Rectal smooth muscle tissue (tissue), 1 donor: ENCODE results near the gene PALM.

Source experiments
- H3K27ac ChIP-seq: one replicate; pipeline ENCODE4 v1.7.0; 2013; ENCODE audit warnings: low read depth, low read length, inconsistent platforms
- H3K27me3 ChIP-seq: one replicate; pipeline ENCODE4 v1.7.0; 2013; ENCODE audit warnings: low read length; ENCODE audit not compliant: control insufficient read depth, insufficient read depth
- H3K36me3 ChIP-seq: one replicate; pipeline ENCODE4 v1.7.0; 2013; ENCODE audit warnings: low read length; ENCODE audit not compliant: control insufficient read depth, insufficient read depth
- H3K4me1 ChIP-seq: one replicate; pipeline ENCODE4 v1.7.0; 2013; ENCODE audit warnings: low read length; ENCODE audit not compliant: control insufficient read depth, insufficient read depth
- H3K4me3 ChIP-seq: one replicate; pipeline ENCODE4 v1.7.0; 2013; ENCODE audit warnings: low read length
- H3K9ac ChIP-seq: one replicate; pipeline ENCODE4 v1.7.0; 2013; ENCODE audit warnings: low read length

The PALM gene

GRCh38 chr19:747432-748273, 38.9 kb downstream of the PALM start:
- Histone ChIP-seq H3K4me3 (no peak overlapping the region), H3K27me3 (peaks cover 3% of the 10 kb centered on the region), H3K4me1 (no peaks in the 10 kb centered on the region), H3K36me3 (no peaks in the 10 kb centered on the region), H3K9ac (no peak overlapping the region), H3K27ac (no peak overlapping the region)

- Histone ChIP-seq H3K27ac (no peak overlapping the region), H3K27me3 (peaks cover 3% of the 10 kb centered on the region), H3K36me3 (no peaks in the 10 kb centered on the region), H3K4me3 (no peak overlapping the region), H3K4me1 (no peaks in the 10 kb centered on the region), H3K9ac (no peak overlapping the region)
Observed at GRCh38 chr19:748274-748598, 39.5 kb downstream of the PALM start.

DNA sequence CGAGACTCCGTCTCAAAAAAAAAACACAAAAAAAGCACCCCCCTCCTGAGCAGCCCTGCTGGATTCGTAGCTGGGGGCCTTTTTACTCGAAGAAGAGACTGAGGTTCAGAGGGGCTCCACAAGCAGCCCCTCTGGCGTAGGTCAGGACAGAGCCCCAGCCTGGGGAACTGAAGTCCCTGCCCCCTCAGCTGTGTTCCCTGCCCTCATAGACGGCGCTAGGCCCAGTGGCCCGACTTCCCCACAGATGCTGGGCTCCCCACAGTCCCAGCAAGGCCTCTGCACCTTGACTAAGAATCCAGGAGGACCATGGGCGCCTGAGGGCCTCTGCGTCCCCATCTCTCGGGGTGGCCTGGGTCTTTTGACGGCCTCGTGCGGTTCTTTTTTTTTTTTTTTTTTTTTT, 41.1 kb downstream of the PALM start:
- H3K27me3 ChIP-seq, result peaks cover 3% of the 10 kb centered on the region

DNA sequence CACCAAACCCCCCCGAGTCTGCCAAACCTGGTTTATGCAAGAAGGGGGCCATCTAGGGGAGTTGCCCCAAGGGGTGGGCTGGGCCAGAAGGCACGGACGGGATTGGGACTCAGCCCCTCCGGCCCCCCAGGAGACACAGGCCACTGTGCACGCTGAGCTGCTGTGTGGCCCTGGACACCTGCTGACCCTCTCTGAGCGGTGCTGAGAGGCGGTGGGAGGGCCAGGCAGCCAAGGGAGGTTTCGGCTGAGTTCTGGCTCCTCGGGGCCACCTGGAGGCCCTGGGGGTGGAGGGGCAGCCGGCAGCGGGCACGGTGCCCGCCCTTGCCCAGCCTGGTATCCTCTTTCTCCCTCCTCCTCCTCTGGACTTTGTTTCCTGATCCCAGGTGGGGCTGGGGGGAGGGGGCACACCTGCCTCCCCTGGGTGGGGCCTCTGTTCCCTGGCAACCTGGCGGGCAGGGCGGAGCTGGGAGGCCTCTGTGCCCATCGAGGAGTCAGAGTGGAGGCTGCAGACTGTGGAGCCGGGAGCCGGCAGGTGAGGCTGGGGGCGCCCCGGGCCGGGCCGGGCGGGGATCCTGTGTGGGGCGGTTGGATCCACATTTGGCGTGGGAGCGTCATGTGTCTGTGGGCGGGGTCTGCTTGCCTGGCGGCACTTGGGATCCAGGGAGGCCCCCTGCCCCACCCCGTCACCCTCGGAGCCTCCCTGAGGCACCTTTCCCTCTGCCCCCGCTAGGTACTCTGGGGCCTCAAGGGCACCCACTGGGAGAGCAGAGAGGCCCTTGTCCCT, 42.1 kb downstream of the PALM start, which contains the start of gene MISP:
Gene MISP (plus strand): TSS at position 473 of the 784 bp plus-strand sequence. CDS start 5,835 bp downstream, outside the sequence.
- H3K9ac ChIP-seq, result peak within 1 kb of the TSS; percentile 16
- H3K36me3 ChIP-seq, result no peaks in the 10 kb centered on the region
- H3K27ac ChIP-seq, result no peak within 1 kb of the TSS

More for the DNA sequence above, 41.1 kb downstream of the PALM start:
- no peak overlapping the region for H3K9ac ChIP-seq
- H3K4me3 ChIP-seq, result no peak overlapping the region
- H3K36me3 ChIP-seq, result no peaks in the 10 kb centered on the region
- no peaks in the 10 kb centered on the region for H3K4me1 ChIP-seq
- H3K27ac ChIP-seq, result no peak overlapping the region

DNA sequence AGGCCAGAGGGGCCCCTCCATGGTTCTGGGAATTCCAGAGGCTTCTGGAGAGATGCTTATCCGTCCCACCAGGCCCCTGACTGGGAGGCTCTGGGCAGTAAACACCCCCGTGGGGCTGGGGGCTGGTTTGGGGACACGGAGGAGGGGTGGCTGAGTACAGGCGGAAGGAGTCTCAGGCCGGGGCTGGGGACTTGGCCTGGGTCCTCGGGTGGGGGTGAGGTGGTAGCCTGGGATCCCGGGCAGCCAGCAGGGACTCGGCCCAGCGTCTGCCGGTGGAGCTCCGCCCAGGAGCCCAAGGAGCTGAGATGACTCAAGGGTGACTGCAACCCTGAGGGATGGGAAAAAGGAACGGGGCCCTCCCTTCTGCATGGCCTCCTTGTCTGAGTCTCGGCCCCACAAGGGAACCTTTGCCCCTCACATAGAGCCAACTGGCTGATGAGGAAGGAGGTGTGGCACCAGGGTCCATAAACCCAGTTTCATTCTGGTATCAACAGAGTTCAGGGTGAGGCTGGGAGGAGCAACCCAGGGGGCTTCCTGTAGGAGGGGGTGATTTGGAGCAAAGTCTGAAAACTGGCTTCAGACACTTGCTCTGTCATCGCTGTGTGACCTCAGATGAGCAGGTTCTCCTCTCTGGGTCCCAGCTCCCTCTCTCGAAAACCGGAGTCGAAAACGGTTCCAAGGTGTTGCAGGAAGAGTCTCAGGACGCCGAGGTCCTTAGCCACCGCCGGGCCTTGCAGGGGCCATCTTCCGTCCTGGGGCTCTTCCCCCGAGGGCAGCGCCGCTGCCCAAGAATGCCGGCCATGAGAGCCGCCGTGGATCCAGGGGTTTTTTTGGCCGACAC, 43.0 kb downstream of the PALM start:
- H3K27me3 ChIP-seq, result peaks cover 3% of the 10 kb centered on the region
- no peak overlapping the region for H3K27ac ChIP-seq
- no peaks in the 10 kb centered on the region for H3K4me1 ChIP-seq
- H3K4me3 ChIP-seq, result peak overlapping the region; percentile 55
- H3K9ac ChIP-seq, result peak overlapping the region; percentile 16
- peaks cover 2% of the 10 kb centered on the region for H3K36me3 ChIP-seq

More for the DNA sequence above, 42.1 kb downstream of the PALM start, which contains the start of gene MISP:
- Histone ChIP-seq H3K27me3 (peaks cover 3% of the 10 kb centered on the region), H3K4me3 (peak within 1 kb of the TSS; percentile 55), H3K4me1 (no peaks in the 10 kb centered on the region)

- no peaks in the 10 kb centered on the region for H3K4me1 ChIP-seq
- peak overlapping the region; percentile 51 for H3K4me3 ChIP-seq
- peak overlapping the region; percentile 72 for H3K27ac ChIP-seq
- H3K9ac ChIP-seq, result peak overlapping the region; percentile 40
- H3K36me3 ChIP-seq, result peaks cover 2% of the 10 kb centered on the region
- H3K27me3 ChIP-seq, result peaks cover 3% of the 10 kb centered on the region
Observed at GRCh38 chr19:752652-753517, 44.1 kb downstream of the PALM start.

DNA sequence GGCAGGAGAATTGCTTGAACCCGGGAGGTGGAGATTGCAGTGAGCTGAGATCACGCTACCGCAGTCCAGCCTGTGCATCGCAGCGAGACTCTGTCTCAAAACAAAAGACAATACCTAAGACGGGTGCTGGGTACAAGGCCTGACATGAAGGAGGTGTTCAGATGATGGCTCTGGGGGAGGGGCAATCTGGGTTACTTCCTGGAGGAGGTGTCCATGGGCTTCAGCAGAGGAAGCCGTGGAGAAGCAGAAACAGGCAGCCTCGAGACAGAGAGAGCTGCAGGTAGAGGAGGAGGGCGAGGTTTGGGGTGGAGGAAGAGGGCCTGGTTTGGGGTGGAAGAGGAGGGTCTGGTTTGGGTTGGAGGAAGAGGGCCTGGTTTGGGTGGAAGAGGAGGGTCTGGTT, 45.8 kb downstream of the PALM start:
- peak overlapping the region; percentile 9 for H3K4me3 ChIP-seq
- peaks cover 3% of the 10 kb centered on the region for H3K27me3 ChIP-seq
- H3K9ac ChIP-seq, result no peak overlapping the region
- H3K27ac ChIP-seq, result no peak overlapping the region
- H3K4me1 ChIP-seq, result no peaks in the 10 kb centered on the region
- H3K36me3 ChIP-seq, result peaks cover 2% of the 10 kb centered on the region

DNA sequence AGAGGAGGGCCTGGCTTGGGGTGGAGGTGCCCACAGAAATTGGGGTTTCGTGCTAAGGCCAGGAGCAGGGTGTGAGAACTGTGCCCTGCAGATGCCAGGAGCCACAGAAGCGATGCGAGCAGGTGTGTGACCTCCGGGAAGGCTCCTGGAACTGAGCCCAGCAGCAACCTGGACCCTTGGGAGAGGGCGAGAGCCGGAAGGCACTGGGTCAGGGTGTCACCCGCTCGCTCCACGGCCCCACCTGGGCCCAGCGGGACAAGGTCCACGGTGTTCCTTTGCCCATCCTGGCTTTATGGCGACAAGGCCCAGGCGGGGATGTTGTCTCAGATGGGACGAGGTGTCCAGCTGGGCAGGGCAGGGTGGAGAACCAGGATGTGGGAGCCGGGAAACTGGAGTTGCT, 46.3 kb downstream of the PALM start:
- Histone ChIP-seq H3K27ac (no peak overlapping the region), H3K4me3 (no peak overlapping the region), H3K9ac (no peak overlapping the region), H3K4me1 (no peaks in the 10 kb centered on the region), H3K27me3 (peaks cover 3% of the 10 kb centered on the region), H3K36me3 (peaks cover 5% of the 10 kb centered on the region)

- H3K9ac ChIP-seq, result no peak overlapping the region
- no peaks in the 10 kb centered on the region for H3K4me1 ChIP-seq
- H3K36me3 ChIP-seq, result peaks cover 5% of the 10 kb centered on the region
- no peak overlapping the region for H3K4me3 ChIP-seq
- H3K27ac ChIP-seq, result no peak overlapping the region
- peaks cover 3% of the 10 kb centered on the region for H3K27me3 ChIP-seq
Observed at GRCh38 chr19:756236-756635, 47.5 kb downstream of the PALM start.

- Histone ChIP-seq H3K4me3 (no peak overlapping the region), H3K9ac (no peak overlapping the region), H3K27ac (no peak overlapping the region), H3K4me1 (no peaks in the 10 kb centered on the region), H3K36me3 (peaks cover 5% of the 10 kb centered on the region), H3K27me3 (peaks cover under 1% of the 10 kb centered on the region)
Observed at GRCh38 chr19:756821-757688, 48.3 kb downstream of the PALM start.
